Peyer's patch (tissue), 4 donors: ENCODE results near the gene ADGRE3.

Experiments
- CTCF ChIP-seq, 6 experiments: fragments of 450-650 bp in 4 of 6; fragments of 200-600 bp in 2 of 6; sonication (generic) in 1 of 6; IDR thresholded peaks; one replicate each; pipeline ENCODE4 v1.5.1; 2017 to 2019; ENCODE audit warnings: antibody characterized with exemption in 6 of 6, mild to moderate bottlenecking in 3 of 6, moderate library complexity in 1 of 6
- POLR2A ChIP-seq, 2 donors: fragments of 450-650 bp; IDR thresholded peaks; one replicate each; pipeline ENCODE4 v1.5.1; 2017; ENCODE audit warnings: antibody characterized with exemption in 2 of 2, mild to moderate bottlenecking in 2 of 2, moderate library complexity in 2 of 2

- TF ChIP-seq CTCF (IDR thresholded peaks at IDR 0.05) (no peak), POLR2A (IDR thresholded peaks at IDR 0.05) (no peak)
Observed at GRCh38 chr19:14650161-14650560, 24.5 kb downstream of the ADGRE3 start.
